Activated CD4-positive, alpha-beta T cell treated with anti-CD3 and anti-CD28 coated beads, Interleukin-2, Interleukin-4, amounts not matched to agents 100 ng/mL and 50 ng/mL, durations not matched to agents 16 hours and 8 hours (primary cell): ENCODE results near the gene TMEM62.
"Not testable (repeated sequence)": the region's sequence is repeated elsewhere in the genome, so short reads cannot be mapped to it uniquely, and the experiment has no call there.

ENCODE experiments used
- DNase-seq: peaks from one replicate; pipeline ENCODE4 v3.0.0-alpha.2; 2020; ENCODE audit warnings: low spot score

The TMEM62 gene

DNA sequence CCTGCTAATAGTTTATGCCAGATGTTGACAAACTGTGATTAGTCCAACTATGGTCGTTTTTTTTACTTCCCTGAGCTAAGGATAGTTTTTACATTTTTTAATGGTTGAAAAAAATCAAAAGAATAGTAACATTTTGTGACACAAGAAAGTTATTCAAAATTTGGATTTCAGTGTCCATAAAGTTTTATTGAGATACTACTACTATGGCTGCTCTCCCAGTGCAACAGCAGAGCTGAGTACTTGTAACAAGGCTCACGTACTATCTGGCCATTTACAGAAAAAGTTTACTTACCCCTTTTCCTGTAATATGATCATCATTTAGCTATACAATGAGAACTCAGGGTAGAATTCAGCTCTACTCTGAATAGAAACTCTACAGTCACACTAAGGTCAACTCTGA is 11.5 kb upstream of the TMEM62 start:
- DNase-seq = no peak

- no peak for DNase-seq
Measured at GRCh38 chr15:43125100-43125661, 8.2 kb upstream of the TMEM62 start.

DNA sequence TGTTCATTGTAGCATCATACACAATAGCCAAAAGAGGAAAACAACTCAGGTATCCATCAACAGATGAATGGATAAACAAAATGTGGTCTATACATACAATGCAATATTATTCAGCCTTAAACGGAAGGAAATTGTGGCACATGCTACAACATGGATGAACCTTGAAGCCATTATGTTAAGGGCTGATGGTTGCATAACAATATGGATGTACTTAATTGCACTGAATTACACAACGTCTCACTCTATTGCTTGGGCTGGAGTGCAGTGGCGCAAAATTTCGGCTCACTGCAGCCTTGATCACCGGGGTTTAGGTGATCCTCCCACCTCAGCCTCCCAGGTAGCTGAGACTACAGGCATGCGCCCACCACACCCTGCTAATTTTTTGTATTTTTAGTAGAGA is 7.0 kb upstream of the TMEM62 start:
- no peak for DNase-seq

- DNase-seq = no peak
Measured at GRCh38 chr15:43127752-43128151, 5.6 kb upstream of the TMEM62 start.

- DNase-seq = not testable (repeated sequence)
Measured at GRCh38 chr15:43128174-43128979, 5.0 kb upstream of the TMEM62 start.

DNA sequence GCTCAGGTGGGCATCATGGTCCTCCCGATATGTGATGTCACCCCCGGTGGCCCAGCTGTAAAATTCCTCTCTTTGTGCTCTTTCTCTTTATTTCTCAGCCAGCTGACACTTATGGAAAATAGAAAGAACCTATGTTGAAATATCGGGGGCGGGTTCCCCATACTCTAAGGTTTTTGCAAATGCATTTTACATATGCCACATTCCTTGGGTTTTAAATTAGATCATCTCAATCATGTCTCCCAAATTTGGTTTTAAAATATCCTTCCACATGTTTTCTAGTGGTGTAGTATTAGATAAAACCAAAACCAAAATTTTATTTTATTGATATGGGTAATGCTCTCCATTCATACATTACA is 4.4 kb upstream of the TMEM62 start:
- no peak for DNase-seq

GRCh38 chr15:43132830-43133429 is 456 bp upstream of the TMEM62 start:
- DNase-seq = no peak

DNA sequence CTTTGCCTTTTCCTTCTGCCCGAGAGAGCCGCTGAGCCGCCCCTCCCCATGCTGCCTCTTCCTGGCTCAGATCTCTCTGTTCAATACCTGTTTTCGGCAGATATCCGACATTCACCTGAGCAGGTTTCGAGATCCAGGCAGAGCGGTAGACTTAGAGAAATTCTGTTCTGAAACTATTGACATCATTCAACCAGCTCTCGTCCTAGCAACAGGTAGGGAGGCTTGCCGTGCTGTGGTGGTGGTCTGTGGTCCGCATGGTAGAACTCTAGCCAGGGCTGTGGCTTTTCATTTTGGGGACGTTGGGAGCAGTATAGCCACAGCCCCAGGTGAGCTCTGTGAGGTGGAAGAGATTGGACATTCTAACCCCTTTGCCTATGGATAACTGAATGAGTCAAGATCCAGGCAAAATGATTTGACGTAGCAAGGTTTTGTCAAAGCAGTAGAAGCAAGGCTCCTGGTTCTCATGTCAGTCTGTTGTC is 810 bp downstream of the TMEM62 start:
- peak; percentile 7 for DNase-seq

GRCh38 chr15:43135351-43135750 is 2.0 kb downstream of the TMEM62 start:
- no peak for DNase-seq

- DNase-seq = no peak
Measured at GRCh38 chr15:43143203-43143941, 10.0 kb downstream of the TMEM62 start.

DNA sequence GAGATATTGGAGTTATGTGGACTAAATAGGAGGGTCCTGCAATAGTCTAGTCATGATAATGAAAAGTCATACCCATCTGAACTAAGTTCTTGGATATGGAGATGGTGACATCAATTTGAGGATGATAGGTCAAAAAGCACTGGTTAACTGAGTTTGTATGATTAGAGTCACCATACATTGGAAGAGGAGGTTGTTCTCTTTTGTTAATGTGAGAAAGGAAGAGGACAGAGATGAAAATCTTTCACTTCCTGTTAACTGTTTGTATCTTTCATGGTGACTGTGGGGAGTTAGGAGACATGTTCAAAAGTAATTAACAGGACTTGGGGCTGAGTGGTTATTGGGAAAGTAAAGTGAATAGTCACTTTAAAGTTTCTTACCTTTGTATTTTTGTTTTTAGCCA is 11.1 kb downstream of the TMEM62 start:
- peak; percentile 27 for DNase-seq

- DNase-seq = no peak
Measured at GRCh38 chr15:43146184-43146583, 12.8 kb downstream of the TMEM62 start.

DNA sequence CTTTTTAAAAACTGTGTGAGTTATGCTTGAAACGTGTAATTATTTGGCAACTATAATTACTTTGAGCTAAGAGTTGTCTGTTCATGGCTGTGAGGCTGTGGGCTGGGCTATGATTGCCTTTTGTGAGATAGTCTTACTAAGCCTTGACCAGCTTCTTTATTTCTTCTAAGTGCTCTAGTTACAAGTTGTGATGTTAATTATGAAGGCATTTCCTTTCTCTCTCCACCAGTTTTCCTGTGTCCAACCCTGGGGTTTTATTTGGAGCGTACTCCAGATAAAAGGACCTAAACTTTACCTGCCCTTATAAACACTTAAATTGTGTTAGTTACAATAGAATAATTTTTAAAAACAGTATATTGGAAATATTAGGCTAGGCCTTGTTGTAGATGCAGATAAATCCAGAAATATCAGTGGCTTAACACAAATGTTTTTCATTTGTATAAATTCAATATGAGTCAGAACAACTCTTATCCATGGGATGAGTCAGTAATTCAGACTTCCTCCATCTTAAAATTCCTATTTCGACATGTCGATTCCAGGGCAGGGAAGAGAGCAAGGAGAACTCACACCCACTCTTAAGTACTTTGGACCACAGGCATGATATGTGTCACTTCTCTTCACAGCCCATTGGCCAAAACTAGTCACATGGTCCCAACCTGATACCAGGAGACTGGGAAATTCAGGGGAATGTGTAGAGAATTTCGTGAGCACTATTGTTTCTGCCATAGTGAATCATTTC is 17.0 kb downstream of the TMEM62 start:
- DNase-seq = no peak

GRCh38 chr15:43151688-43152087 is 18.3 kb downstream of the TMEM62 start:
- peak; percentile 27 for DNase-seq

- no peak for DNase-seq
Measured at GRCh38 chr15:43153269-43153668, 19.9 kb downstream of the TMEM62 start.

DNA sequence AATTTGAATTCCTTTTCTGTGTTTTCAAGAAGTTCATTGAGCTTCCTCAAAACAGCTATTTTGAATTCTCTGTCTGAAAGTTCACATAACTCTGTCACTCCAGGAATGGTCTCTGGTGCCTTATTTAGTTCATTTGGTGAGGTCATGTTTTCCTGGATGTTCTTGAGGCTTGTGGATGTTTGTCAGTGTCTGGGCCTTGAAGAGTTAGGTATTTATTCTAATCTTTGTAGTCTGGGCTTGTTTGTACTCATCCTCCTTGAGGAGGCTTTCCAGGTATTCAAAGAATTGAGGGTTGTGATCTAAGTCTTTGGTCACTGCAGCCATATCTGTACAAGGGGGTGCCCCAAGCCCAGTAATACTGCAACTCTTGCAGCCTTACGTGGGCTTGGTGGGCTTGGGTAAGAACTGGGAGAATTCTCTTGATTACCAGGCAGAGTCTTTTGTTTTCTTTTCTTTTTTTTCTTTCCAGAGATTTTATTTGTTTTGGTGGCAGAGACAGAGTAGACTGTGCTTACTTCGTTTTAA is 32.5 kb downstream of the TMEM62 start:
- no peak for DNase-seq

- DNase-seq = not testable (repeated sequence)
Measured at GRCh38 chr15:43167261-43167660, 33.9 kb downstream of the TMEM62 start.

DNA sequence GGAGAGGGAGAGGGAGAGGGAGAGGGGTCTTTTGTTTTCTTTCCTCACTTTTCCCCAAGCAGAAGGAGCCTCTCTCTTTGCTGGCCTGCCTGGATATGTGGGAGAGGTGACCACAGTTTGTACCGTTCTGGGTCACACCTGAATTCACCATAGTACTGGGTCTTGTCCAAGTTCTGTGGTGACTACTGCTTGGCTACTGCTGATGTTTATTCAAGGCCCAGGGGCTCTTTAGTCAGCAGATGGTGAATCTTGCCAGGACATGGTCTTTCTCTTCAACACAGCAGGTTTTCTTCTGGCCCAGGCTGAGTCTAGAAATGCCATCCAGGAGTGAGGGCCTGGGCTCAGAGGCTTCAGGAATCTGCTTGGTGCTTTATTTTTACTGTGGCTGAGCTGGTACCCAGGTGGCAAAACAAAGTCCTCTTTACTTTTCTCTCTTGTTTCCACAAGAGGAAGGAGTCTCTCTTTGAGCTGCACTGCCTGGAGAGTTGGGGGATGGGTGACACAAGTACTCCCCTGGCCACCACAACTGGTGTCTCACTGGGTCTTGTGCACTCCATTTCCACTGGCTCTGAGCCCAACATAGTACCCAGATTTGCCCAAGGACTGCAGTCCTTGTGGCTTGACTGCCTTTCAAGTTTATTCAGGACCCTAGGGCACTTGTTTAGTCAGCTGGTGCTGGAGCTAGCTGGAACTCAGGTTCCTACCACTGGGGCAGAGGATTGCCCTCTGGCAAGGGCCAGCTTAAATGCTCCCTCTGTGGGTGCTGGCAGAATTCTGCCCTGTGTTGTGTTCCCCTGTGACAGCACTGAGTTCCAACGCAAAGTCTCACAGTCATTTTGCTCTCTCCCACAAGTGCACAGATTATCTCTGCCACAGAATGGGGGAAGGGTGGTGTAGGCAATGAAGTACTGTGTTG is 35.1 kb downstream of the TMEM62 start:
- peak; percentile 11 for DNase-seq

GRCh38 chr15:43169888-43170287 is 36.5 kb downstream of the TMEM62 start:
- no peak for DNase-seq

GRCh38 chr15:43175656-43176309 is 42.4 kb downstream of the TMEM62 start:
- not testable (repeated sequence) for DNase-seq
